ENCODE data around the gene INHBE. TPM values are rescaled to one million over a fixed set of nuclear protein-coding genes. Genes with fewer than 3 reads are reported as not detected.

Gene INHBE
- total RNA-seq, 1 donor from 2014 or later, result 1.2 TPM

DNA sequence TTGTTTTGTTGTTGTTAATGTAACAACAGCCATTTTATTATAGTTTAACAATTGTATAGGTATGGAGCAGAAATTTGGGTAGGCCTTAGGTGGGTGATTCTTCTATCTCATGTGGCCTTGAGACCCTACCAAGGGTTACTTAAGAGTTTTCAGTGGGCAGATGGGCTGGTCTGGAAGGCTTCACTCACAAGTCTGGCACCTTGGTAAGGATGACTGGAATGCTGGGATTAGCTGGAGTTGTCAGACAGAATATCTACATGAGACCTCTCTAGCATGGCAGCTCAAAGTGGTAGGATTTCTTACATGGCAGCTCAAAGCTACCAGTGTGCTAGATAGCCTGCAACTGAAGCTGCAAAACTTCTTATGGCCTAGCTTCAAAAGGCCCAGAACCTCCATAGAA lies 30.6 kb downstream of the INHBE start:
- Mint-ChIP-seq H3K4me1 (ENCODE audit: low read depth) (peaks cover 12% of the 10 kb centered on the region), H3K27ac (no peak overlapping the region), H3K36me3 (ENCODE audit: insufficient read depth) (peaks cover 7% of the 10 kb centered on the region), H3K4me3 (ENCODE audit: low read depth) (no peak overlapping the region), H3K27me3 (peaks cover 18% of the 10 kb centered on the region), H3K9me3 (ENCODE audit: low read depth) (no peaks in the 10 kb centered on the region)
- TF ChIP-seq, protein P1, sequence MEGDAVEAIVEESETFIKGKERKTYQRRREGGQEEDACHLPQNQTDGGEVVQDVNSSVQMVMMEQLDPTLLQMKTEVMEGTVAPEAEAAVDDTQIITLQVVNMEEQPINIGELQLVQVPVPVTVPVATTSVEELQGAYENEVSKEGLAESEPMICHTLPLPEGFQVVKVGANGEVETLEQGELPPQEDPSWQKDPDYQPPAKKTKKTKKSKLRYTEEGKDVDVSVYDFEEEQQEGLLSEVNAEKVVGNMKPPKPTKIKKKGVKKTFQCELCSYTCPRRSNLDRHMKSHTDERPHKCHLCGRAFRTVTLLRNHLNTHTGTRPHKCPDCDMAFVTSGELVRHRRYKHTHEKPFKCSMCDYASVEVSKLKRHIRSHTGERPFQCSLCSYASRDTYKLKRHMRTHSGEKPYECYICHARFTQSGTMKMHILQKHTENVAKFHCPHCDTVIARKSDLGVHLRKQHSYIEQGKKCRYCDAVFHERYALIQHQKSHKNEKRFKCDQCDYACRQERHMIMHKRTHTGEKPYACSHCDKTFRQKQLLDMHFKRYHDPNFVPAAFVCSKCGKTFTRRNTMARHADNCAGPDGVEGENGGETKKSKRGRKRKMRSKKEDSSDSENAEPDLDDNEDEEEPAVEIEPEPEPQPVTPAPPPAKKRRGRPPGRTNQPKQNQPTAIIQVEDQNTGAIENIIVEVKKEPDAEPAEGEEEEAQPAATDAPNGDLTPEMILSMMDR (IDR thresholded peaks at IDR 0.05; ENCODE audit: unreplicated experiment), result no peak
- no peak for DNase-seq (ENCODE audit: low spot score, unreplicated experiment)

DNA sequence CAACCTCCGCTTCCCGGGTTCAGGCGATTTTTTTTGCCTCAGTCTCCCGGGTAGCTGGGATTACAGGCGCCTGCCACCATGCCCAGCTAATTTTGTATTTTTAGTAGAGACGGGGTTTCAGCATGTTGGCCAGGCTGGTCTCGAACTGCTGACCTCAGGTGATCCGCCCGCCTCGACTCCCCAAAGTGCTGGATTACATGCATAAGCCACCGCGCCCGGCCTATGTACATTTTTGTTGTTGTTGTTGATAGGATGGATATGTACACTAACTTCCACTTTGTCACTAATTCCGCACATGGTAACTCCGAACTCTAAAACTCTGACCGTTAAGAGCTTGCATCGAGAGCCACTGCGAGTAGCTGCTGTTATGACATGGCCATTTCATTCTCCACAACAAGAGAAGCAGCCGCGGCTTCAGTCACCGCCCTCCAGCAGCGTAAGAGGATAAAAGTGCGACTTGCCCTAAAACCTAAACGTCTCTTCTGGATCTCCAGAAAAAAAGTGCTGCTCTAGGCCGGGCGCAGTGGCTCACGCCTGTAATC lies 32.0 kb downstream of the INHBE start:
- Mint-ChIP-seq H3K4me1 (ENCODE audit: low read depth) (peaks cover 12% of the 10 kb centered on the region), H3K36me3 (ENCODE audit: insufficient read depth) (peaks cover 14% of the 10 kb centered on the region), H3K27me3 (peaks cover 6% of the 10 kb centered on the region), H3K4me3 (ENCODE audit: low read depth) (peak overlapping the region; percentile 97), H3K27ac (peak overlapping the region; percentile 21), H3K9me3 (ENCODE audit: low read depth) (no peaks in the 10 kb centered on the region)
- no peak for DNase-seq (ENCODE audit: low spot score, unreplicated experiment)
- TF ChIP-seq, protein P1 (IDR thresholded peaks at IDR 0.05; ENCODE audit: unreplicated experiment), result no peak

DNA sequence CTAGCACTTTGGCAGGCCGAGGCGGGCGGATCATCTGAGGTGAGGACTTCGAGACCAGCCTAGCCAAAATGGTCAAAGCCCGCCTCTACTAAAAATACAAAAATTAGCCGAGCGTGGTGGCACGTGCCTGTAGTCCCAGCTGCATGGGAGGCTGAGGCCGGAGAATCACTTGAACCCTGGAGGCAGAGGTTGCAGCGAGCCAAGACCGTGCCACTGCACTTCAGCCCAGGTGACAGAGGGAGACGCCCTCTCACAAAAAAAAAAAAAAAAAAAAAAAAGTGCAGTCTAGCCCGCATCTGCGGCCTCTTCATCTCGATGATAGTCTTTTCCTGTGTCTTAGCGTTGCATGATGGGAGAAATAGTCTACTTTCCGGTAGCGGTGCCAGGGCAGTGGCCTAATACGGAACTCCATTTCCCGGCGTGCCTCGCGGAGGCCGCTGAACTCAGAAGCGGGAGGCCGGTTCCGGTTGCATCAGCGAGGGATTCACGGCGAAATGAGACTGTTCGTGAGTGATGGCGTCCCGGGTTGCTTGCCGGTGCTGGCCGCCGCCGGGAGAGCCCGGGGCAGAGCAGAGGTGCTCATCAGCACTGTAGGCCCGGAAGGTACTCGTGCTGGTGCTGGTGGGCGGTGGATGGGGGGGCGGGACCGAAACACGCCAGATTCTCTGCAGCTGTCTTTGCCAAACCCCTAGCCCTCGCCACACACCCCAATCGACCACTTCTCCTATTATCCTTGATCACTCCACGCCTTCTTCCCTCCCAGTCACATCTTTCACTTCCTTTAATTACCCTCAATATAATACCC lies 32.7 kb downstream of the INHBE start, which contains the start of gene MARS1:
Gene MARS1, plus strand, starts transcription at position 472 of the 805 bp plus-strand sequence. Its CDS starts 23 bp downstream, at position 495.
- Mint-ChIP-seq H3K27me3 (peaks cover 6% of the 10 kb centered on the region), H3K36me3 (ENCODE audit: insufficient read depth) (peaks cover 17% of the 10 kb centered on the region), H3K4me1 (ENCODE audit: low read depth) (peaks cover 12% of the 10 kb centered on the region), H3K27ac (peak within 1 kb of the TSS; percentile 95), H3K9me3 (ENCODE audit: low read depth) (peaks cover under 1% of the 10 kb centered on the region), H3K4me3 (ENCODE audit: low read depth) (peak within 1 kb of the TSS; percentile 97)
- TF ChIP-seq, protein P1 (IDR thresholded peaks at IDR 0.05; ENCODE audit: unreplicated experiment), result no peak
- DNase-seq (ENCODE audit: low spot score, unreplicated experiment), result peak; percentile 72

DNA sequence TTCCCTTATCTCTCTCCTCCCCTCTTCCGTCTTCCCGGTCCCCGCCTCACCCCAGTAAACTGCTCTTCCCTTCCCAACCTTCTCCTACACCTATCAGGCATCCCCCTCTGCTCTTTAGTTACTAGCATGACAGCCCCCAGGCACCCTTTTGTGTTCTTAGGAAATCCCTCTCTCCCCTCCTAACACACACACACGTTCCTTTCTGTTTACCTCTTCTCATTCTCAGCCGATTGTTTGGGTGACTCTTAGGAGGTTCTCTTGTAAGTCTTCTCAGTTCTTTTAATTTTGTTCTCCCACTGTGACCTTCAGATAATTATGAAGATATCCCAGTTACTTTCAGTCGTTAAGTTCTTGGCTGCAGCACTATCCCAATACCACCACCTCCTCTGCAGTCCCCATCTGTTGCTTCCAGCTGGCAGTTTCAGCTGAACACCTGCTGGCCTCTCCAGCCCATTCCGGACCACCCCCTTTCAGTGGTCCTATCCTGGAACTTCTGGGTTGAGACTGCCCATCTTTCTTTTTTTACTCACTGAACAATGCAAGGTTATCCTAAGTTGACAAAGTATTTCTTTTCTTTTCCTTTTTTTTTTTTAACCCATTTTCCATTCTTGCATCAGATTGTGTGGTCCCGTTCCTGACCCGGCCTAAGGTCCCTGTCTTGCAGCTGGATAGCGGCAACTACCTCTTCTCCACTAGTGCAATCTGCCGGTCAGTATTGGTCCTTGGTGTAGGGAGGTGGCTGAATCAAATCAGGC lies 33.5 kb downstream of the INHBE start:
- H3K36me3 Mint-ChIP-seq (ENCODE audit: insufficient read depth), result peaks cover 19% of the 10 kb centered on the region
- no peaks in the 10 kb centered on the region for H3K27me3 Mint-ChIP-seq
- TF ChIP-seq, protein P1 (IDR thresholded peaks at IDR 0.05; ENCODE audit: unreplicated experiment), result no peak
- peaks cover 12% of the 10 kb centered on the region for H3K4me1 Mint-ChIP-seq (ENCODE audit: low read depth)
- peak overlapping the region; percentile 95 for H3K27ac Mint-ChIP-seq
- no peak for DNase-seq (ENCODE audit: low spot score, unreplicated experiment)
- H3K4me3 Mint-ChIP-seq (ENCODE audit: low read depth), result peak overlapping the region; percentile 97
- H3K9me3 Mint-ChIP-seq (ENCODE audit: low read depth), result peaks cover 2% of the 10 kb centered on the region

DNA sequence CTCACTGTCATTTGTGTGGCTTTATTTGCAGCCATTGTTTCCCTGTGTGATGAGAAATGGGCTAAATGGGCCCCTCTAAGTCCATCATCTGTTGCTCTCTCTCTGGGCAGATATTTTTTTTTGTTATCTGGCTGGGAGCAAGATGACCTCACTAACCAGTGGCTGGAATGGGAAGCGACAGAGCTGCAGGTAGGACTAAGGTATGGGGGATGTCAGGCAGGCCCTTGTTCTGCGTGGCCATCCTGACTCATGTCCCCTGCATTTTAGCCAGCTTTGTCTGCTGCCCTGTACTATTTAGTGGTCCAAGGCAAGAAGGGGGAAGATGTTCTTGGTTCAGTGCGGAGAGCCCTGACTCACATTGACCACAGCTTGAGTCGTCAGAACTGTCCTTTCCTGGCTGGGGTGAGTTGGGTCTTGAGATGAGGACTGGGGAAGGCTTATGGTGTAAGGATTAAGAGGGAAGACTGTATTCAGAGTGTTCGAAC lies 34.1 kb downstream of the INHBE start:
- DNase-seq (ENCODE audit: low spot score, unreplicated experiment), result no peak
- H3K27me3 Mint-ChIP-seq, result no peaks in the 10 kb centered on the region
- H3K36me3 Mint-ChIP-seq (ENCODE audit: insufficient read depth), result peaks cover 19% of the 10 kb centered on the region
- TF ChIP-seq, protein P1 (IDR thresholded peaks at IDR 0.05; ENCODE audit: unreplicated experiment), result no peak
- H3K4me3 Mint-ChIP-seq (ENCODE audit: low read depth), result peak overlapping the region; percentile 97
- peaks cover 12% of the 10 kb centered on the region for H3K4me1 Mint-ChIP-seq (ENCODE audit: low read depth)
- H3K27ac Mint-ChIP-seq, result peak overlapping the region; percentile 95
- peaks cover 2% of the 10 kb centered on the region for H3K9me3 Mint-ChIP-seq (ENCODE audit: low read depth)
